ENCODE data around the gene NTRK2. TPM values are rescaled to one million over a fixed set of nuclear protein-coding genes. Genes with fewer than 3 reads are reported as not detected.

Gene NTRK2
- polyA plus RNA-seq, 1 donor (not counting 4 experiments of a cell fraction or from before 2014, with no cell fraction given), result 0.08 TPM

DNA sequence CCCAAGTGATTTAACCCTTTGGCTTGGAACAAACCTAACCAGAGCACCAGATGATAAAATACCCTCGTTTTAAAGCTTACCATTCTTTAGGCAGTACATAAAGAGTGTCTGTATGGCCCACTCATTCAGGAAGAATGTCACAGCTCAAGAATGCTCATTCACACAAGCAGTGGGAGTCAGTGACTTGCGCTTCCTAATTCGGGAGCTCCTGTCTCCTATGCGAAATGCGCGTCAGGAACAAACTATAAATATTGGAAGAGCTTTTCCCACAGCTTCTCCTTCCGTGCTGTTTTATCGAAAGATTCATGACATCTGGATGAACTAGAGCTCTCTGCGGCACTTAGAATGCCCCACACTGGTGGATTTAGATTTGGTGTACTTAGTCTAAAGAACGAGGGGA lies 66.6 kb downstream of the NTRK2 start:
- no peak overlapping the region for H3K27ac ChIP-seq (ENCODE audit: control insufficient read depth, insufficient read depth, low read length)
- H3K4me2 ChIP-seq (ENCODE audit: control insufficient read depth, extremely low read depth, insufficient read depth, low read depth, low read length), result no peak overlapping the region
- H3K9me3 ChIP-seq (ENCODE audit: control insufficient read depth, low read depth, low read length), result no peaks in the 10 kb centered on the region
- peaks cover 8% of the 10 kb centered on the region for H3K27me3 ChIP-seq (ENCODE audit: control insufficient read depth, extremely low read depth, insufficient read depth, low read length)
- no peaks in the 10 kb centered on the region for H3K79me2 ChIP-seq (ENCODE audit: control insufficient read depth, insufficient read depth, low read length)
- no peak overlapping the region for H3K4me3 ChIP-seq (ENCODE audit: control insufficient read depth in 2 of 3, extremely low read depth in 1 of 3, insufficient read depth in 2 of 3, low read depth in 1 of 3, low read length in 3 of 3)
- H4K20me1 ChIP-seq (ENCODE audit: control insufficient read depth, extremely low read depth, insufficient read depth, low read length), result no peaks in the 10 kb centered on the region
- H2AFZ ChIP-seq (ENCODE audit: control insufficient read depth, low read length), result no peak overlapping the region
- H3K36me3 ChIP-seq (ENCODE audit: control insufficient read depth in 2 of 2, extremely low read depth in 1 of 2, insufficient read depth in 2 of 2, low read length in 2 of 2), result no peaks in the 10 kb centered on the region
- DNase-seq (ENCODE audit: low read depth, low spot score), result no peak
- no peak for TF ChIP-seq EZH2 (IDR thresholded peaks at IDR 0.05; ENCODE audit: low read length)
- TF ChIP-seq, protein P1, sequence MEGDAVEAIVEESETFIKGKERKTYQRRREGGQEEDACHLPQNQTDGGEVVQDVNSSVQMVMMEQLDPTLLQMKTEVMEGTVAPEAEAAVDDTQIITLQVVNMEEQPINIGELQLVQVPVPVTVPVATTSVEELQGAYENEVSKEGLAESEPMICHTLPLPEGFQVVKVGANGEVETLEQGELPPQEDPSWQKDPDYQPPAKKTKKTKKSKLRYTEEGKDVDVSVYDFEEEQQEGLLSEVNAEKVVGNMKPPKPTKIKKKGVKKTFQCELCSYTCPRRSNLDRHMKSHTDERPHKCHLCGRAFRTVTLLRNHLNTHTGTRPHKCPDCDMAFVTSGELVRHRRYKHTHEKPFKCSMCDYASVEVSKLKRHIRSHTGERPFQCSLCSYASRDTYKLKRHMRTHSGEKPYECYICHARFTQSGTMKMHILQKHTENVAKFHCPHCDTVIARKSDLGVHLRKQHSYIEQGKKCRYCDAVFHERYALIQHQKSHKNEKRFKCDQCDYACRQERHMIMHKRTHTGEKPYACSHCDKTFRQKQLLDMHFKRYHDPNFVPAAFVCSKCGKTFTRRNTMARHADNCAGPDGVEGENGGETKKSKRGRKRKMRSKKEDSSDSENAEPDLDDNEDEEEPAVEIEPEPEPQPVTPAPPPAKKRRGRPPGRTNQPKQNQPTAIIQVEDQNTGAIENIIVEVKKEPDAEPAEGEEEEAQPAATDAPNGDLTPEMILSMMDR (optimal IDR thresholded peaks at IDR 0.05 in 1 of 3, IDR thresholded peaks at IDR 0.05 in 1 of 3, conservative IDR thresholded peaks at IDR 0.05 in 1 of 3; ENCODE audit: extremely low read depth in 1 of 3, insufficient read depth in 2 of 3, low read length in 3 of 3), result no peak
- dilution Hi-C loops (cut with MboI; ENCODE audit: extremely low pct_ligation_motif_present, low sequenced_read_pairs), result no loop called here
- no peaks in the 10 kb centered on the region for H3K4me1 ChIP-seq (ENCODE audit: control insufficient read depth, extremely low read depth, insufficient read depth, low read length)
- H3K9ac ChIP-seq (ENCODE audit: control insufficient read depth, extremely low read depth, insufficient read depth, low read length), result no peak overlapping the region
- FAIRE-seq, result no peak
- no peaks in the 10 kb centered on the region for H3K9me1 ChIP-seq (ENCODE audit: control insufficient read depth, extremely low read depth, insufficient read depth, low read length)

DNA sequence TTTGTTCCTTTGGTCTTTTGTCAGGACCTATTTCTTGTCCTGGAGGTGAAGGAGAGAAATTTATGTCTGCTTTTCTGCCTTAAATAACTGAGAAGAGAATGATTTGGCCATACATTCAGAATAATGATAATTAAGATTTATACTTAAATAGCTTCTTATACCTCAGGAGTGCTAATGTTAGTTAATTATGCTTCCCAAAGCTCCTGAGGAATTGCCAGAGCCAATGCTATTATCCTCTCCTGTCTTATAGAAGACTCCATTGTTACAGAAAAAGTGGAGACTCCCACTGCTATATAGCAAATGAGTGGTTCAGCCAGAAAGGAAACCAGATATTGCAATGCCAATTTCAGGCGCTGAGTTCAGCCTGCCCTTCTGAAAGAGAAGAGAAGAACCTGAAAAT lies 67.0 kb downstream of the NTRK2 start:
- Histone ChIP-seq H3K4me2 (ENCODE audit: control insufficient read depth, extremely low read depth, insufficient read depth, low read depth, low read length) (no peak overlapping the region), H3K27me3 (ENCODE audit: control insufficient read depth, extremely low read depth, insufficient read depth, low read length) (peaks cover 8% of the 10 kb centered on the region), H3K9ac (ENCODE audit: control insufficient read depth, extremely low read depth, insufficient read depth, low read length) (no peak overlapping the region), H3K79me2 (ENCODE audit: control insufficient read depth, insufficient read depth, low read length) (no peaks in the 10 kb centered on the region), H2AFZ (ENCODE audit: control insufficient read depth, low read length) (no peak overlapping the region), H3K9me1 (ENCODE audit: control insufficient read depth, extremely low read depth, insufficient read depth, low read length) (no peaks in the 10 kb centered on the region), H3K4me1 (ENCODE audit: control insufficient read depth, extremely low read depth, insufficient read depth, low read length) (no peaks in the 10 kb centered on the region), H3K4me3 (ENCODE audit: control insufficient read depth in 2 of 3, extremely low read depth in 1 of 3, insufficient read depth in 2 of 3, low read depth in 1 of 3, low read length in 3 of 3) (no peak overlapping the region), H3K27ac (ENCODE audit: control insufficient read depth, insufficient read depth, low read length) (no peak overlapping the region), H3K36me3 (ENCODE audit: control insufficient read depth in 2 of 2, extremely low read depth in 1 of 2, insufficient read depth in 2 of 2, low read length in 2 of 2) (no peaks in the 10 kb centered on the region), H4K20me1 (ENCODE audit: control insufficient read depth, extremely low read depth, insufficient read depth, low read length) (no peaks in the 10 kb centered on the region), H3K9me3 (ENCODE audit: control insufficient read depth, low read depth, low read length) (no peaks in the 10 kb centered on the region)
- dilution Hi-C loops (cut with MboI; ENCODE audit: extremely low pct_ligation_motif_present, low sequenced_read_pairs), result no loop called here
- DNase-seq (ENCODE audit: low read depth, low spot score) (no peak), FAIRE-seq (no peak)
- no peak for TF ChIP-seq EZH2 (IDR thresholded peaks at IDR 0.05; ENCODE audit: low read length)
- TF ChIP-seq, protein P1 (optimal IDR thresholded peaks at IDR 0.05 in 1 of 3, IDR thresholded peaks at IDR 0.05 in 1 of 3, conservative IDR thresholded peaks at IDR 0.05 in 1 of 3; ENCODE audit: extremely low read depth in 1 of 3, insufficient read depth in 2 of 3, low read length in 3 of 3), result no peak
